Measurements from ENCODE around the gene COLEC12.

The COLEC12 gene

DNA sequence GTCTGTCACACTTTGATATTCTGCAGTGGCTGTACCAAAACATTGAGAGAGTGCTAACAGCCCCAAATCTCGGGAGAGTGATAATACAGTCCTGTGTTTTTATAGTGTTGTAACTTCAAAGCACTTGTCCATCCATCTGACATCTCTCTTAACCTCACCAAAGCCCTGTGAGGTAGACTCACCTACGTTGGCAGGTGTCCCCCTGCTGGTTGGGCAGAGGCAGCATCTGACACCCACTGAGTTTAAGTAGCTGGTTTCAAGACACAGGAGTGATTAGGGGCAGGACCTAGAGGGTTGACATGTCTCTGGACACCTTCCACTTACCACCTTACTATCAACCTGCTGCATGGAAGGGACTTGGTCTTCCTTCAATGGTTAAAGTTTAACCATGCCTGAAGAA lies 22.9 kb downstream of the COLEC12 start:
- no peak overlapping the region for H3K4me3 ChIP-seq (ENCODE audit: low read length)
- peak; percentile 32 for TF ChIP-seq CTCF (IDR thresholded peaks at IDR 0.05; ENCODE audit: insufficient read depth, low read depth, low read length, missing control alignments)
- DNase-seq (ENCODE audit: low read depth), result peak; percentile 17

GRCh38 chr18:476251-476664 lies 24.2 kb downstream of the COLEC12 start:
- no peak for TF ChIP-seq CTCF (IDR thresholded peaks at IDR 0.05; ENCODE audit: insufficient read depth, low read depth, low read length, missing control alignments)
- H3K4me3 ChIP-seq (ENCODE audit: low read length), result no peak overlapping the region
- DNase-seq (ENCODE audit: low read depth), result no peak

DNA sequence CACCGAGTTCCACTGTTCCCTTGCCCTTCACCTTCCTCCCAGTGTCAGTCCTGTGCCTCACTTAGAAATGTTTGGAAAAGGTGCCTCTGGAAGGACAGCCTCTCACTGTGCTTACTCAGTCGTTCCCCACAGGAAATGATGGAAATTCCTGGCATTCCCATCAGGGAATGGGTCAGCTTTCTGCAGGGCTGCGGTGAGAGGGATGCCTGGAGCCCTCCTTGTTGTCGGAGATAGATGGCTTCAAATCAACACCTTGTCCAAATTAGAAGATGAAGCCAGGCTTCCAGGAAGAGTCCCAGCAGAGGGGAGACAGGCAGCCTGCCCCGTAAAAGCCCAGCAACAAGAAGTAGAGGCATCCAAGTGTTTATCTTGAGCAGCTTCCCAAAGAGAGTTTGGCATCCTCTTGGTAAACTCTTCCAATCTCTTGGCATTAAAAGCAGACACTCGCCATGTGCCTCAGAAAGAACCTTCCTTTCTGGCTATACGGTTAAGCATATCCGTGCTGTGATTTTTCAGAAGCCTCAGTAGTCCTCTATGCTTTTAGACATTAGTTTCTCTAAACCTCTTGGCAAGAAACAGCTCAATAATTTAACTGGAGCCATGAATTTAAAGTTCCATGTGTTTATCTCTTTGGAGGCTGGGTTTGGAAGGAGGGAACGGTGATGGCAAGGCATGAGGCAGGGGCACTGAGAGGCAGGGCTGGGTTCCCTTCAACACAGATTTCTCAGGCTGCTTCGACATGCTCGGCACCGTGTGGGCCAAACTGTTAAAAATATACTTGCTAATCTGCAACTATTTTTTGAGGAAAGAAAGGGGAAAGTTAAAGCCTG lies 25.1 kb downstream of the COLEC12 start:
- no peak for TF ChIP-seq CTCF (IDR thresholded peaks at IDR 0.05; ENCODE audit: insufficient read depth, low read depth, low read length, missing control alignments)
- DNase-seq (ENCODE audit: low read depth), result no peak
- H3K4me3 ChIP-seq (ENCODE audit: low read length), result no peak overlapping the region

DNA sequence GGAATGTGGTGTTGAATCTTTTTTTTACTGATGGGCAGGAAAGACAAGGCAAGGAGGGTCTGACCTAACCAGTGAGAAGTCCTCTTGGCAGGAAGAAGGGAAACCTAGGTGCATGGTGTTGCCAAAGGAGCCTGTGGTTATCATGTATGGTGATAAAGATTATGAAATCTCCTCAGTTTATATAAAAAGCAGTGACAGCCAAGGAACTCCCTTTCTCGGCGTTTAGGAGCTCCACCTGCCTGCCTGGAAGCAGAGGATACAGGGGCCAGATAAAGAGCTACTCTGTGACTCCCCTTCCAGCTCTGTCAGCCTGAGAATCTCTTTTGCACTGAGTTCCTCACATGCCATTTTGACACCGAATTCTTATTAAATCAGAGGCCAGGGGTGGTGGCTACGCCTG lies 26.1 kb downstream of the COLEC12 start:
- no peak for DNase-seq (ENCODE audit: low read depth)
- no peak overlapping the region for H3K4me3 ChIP-seq (ENCODE audit: low read length)
- no peak for TF ChIP-seq CTCF (IDR thresholded peaks at IDR 0.05; ENCODE audit: insufficient read depth, low read depth, low read length, missing control alignments)

GRCh38 chr18:473802-474201 lies 26.7 kb downstream of the COLEC12 start:
- no peak for DNase-seq (ENCODE audit: low read depth)
- no peak overlapping the region for H3K4me3 ChIP-seq (ENCODE audit: low read length)
- TF ChIP-seq CTCF (IDR thresholded peaks at IDR 0.05; ENCODE audit: insufficient read depth, low read depth, low read length, missing control alignments), result no peak

- TF ChIP-seq CTCF (IDR thresholded peaks at IDR 0.05; ENCODE audit: insufficient read depth, low read depth, low read length, missing control alignments), result no peak
- no peak for DNase-seq (ENCODE audit: low read depth)
- no peak overlapping the region for H3K4me3 ChIP-seq (ENCODE audit: low read length)
Observed at GRCh38 chr18:471716-472115, 28.8 kb downstream of the COLEC12 start.
